C1 segment of cervical spinal cord (tissue), 14 donors: Measurements from ENCODE around the gene TACR1.
A peak's percentile ranks its signal among the peaks of the same experiment; 100 is the strongest.
"Not testable (repeated sequence)": the region's sequence is repeated elsewhere in the genome, so short reads cannot be mapped to it uniquely, and the experiment has no call there.

ENCODE experiments used
- DNase-seq, 14 donors: peaks; one replicate each; lab custom pipeline; 2025; lab: John Stamatoyannopoulos, UW

The TACR1 gene

DNA sequence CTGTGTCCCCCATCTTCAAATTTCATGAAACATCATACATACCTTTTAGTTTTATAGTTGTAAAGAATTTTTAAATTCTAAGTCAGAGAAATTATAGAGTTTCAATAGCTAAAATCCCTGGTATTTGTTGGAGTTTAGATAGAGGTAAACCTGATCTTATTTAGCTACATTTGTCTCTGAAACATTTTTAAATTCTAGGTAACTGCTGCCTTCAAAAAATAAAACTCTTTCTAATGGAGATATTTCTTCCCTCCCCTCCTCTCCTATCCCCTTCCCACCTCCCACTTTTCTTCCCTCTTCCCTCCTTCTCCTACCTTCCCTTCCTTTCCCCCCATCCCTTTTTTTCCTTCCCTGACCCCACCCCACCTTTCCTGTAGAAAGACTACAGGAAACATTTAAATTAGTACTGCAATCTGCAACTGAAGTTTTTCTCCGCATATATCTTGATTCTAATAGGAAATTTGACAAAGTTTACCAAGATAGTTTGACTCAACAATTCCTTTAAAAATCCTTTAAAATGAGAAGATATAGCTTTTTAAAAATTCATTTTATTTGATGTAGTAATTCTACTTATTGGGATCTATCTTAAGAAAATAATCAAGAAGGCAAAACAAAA is 4.1 kb downstream of the TACR1 start:
- DNase-seq, result no peak

DNA sequence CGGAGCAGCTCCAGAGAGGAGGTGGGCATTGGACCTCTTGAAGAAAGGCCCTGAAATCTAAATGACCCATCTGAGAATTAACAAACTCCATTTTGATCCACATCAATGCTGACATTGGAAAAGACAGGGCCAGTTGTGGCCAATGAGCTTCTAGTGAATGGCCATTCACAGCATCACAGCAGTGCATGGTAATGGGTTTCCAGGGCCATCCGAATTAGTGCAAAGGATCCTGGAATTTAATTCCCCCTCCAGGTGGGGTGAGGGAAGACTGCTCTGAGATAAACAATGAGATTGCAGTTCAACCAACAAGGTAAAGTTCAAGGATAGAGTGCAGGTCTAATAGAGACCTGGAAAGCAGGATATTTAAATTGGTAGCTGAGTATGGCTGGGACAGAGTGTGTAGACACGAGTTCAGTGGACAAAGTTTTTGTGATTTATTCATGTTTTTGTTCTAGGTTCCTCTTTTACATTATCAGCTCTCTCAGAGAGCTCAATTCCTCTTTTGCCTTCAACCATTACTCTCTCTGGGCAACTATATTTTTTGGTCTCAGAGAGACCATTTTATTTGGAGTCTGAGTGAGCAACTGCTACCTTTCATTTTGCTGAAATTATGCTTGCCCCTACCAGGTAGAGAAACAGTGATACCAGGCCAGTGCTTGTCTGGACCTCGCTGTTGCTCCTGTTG is 5.0 kb downstream of the TACR1 start:
- DNase-seq, result no peak

DNA sequence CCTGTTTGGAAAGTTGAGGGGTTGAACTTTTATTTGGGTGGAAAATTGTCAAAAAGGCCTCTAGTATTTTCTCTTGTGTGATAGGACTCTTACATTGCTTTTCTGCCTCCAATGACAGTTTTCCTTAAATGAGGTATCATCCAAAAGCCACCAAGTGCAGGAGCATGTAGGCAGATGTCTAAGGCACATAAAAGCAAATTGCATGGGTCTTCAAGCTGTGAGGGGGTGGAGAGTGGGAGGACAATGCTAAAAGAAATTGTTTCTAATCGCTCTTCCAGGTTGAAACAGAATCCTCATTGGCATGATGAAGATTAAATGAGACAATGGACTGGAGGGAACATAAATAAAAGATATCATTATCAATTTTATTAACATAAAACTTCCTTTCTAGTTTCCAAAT is 6.8 kb downstream of the TACR1 start:
- DNase-seq, result no peak

DNA sequence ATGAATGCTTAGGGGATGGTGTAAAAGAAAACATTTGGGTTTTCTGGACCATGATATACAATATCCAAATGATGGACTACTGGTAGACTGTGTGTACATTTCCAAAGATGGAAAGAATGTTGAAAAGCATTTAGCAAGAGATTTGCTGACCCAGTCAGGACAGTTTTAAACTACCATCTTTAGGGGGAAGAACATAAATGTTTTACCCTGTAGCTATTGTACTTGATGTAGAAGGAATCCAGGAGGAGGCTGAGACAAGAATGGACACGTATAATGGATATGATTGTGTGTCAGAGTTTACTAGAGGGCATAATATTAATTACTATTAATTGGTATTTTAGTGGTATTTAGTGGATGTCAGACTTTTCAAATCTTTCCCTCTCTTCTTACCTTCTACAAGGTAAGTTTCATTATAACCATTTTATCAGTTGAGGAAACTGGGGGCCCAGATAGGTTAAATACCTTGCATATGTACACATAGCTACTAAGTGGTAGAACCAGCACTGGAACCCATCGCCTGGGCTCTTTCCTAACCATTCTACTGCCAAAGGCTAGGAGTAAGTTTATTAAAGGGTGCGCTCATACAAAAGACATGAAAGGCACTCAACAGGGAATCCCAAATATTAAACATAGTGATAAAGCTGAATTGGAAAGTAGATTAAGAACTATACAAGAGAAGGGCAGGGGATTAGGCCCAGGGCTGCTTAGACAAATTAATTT is 8.9 kb downstream of the TACR1 start:
- DNase-seq, result no peak

DNA sequence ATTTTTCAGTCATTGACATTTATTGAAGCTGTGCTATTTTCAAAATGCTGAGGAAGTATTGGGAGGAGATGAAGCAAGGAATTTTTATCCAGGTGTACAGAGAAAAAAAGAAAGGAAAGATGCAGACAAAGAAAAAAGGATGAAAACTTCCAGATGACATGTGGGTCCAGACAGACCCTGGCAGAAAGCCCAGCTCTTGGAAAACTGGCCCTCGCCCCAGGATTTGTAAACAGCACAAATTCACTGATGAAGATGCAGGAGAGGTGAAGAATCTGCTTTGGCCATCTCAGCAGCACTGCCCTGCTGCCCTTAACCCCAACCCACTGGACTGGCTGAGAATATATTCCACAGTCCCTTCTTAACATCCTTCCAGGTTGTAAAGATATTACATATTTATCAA is 12.5 kb downstream of the TACR1 start:
- peak in 1 of 14 donors; percentile 2 for DNase-seq

DNA sequence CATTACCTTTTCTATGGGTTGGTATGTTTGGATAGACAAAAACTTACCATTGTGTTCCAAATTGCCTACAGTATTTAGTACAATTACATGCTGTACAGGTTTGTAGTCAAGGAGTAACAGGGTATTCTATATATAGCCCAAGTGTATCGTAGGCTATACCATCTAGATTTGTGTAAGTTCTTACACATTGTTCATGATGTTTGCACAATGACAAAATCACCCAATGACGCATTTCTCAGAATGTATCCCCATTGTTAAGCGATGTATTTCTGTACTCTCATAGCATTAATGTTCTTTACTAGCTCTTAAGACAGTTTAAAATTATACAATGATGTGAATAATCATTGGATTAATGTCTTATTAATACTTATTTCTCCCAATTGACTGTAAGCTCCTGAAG is 16.7 kb downstream of the TACR1 start:
- no peak for DNase-seq

DNA sequence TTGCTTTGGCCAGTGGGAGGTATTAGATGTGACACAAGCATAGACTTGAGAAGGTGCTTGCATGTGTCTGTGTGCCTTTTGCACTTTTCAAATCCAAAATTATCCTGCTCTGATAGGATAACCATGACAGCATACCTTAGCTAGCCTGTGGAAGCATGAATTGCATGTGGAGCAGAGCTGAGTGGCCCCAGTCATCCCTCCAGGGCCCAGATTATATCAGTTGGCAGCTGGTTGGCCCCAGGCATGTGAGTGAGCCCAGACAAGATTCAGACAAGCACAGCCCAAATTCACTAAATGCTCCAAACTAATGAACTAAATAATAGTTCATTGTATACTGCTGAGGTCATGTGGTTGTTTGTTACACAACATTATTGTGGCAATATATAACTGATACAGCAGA is 18.8 kb downstream of the TACR1 start:
- no peak for DNase-seq

DNA sequence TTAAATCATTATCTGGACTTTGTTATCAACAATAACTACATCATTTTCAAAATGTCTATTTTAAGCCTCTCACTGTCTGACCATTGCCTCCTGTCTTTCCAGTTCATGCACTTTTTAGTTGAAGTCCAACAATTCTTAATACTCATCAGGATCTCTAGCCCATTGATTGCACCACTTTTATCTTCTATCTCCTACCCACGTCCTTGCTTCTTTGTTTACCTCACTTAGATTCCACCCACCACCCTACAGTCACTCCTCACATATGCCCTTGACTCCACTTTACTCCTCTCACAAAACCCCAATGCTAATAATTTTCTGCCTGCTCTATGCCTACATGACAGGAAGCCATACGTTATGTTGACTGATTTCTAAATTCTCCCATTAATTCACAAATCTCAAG is 21.9 kb downstream of the TACR1 start:
- no peak for DNase-seq

DNA sequence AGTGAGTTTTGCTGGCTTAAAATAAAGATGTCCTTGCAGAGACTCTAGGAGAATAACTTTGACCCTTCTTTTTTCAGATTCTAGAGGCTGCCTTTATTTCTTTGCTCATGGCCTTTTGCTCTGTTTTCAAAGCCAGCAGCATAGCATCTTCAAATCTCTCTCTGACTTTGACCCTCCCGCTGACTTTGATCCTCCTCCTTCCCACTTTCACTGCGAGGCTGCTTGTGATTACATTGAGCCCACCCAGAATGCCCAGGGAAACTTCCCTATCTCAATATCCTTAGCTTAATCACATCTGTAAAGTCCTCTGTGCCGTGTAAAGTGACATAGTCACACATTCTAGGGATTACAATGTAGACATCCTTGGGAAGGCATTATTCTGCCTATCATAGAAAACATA is 23.9 kb downstream of the TACR1 start:
- no peak for DNase-seq

DNA sequence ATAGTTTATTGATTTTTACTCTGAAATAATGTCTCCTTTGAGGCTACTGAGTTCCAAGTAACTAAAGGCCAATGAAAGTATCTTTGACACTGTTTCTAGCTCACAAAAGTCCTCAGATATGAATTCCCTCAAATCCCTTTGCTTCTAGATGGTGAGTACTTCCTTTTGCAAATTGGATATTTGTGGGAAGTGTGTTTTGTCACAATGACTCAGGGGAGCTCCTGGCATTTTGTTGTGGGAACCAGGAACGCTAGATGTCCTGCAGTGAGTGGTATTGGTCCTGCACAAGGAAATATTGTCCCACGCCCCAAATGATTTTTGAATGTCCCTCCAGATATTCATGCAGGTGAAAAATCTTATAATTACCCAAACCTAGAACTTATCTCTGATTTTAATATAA is 24.3 kb downstream of the TACR1 start:
- DNase-seq, result no peak

DNA sequence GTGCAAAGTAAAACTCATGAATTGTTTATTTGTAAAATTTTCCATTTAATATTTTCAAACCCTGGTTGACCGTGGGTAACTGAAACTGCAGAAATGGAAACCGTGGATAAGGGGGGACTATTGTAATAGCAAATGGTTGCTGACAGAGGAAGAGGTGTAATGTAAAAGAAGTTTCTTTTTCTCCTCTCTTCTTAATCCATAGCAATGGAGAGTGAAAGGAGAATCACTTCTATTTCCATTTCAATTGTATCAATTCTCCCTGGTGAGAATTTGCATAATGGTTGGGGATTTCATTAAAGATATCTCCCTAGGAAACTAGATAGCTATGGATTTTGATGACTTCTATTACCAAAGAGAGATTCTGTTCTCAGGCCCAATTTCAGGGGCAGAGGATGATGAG is 24.8 kb downstream of the TACR1 start:
- no peak for DNase-seq

DNA sequence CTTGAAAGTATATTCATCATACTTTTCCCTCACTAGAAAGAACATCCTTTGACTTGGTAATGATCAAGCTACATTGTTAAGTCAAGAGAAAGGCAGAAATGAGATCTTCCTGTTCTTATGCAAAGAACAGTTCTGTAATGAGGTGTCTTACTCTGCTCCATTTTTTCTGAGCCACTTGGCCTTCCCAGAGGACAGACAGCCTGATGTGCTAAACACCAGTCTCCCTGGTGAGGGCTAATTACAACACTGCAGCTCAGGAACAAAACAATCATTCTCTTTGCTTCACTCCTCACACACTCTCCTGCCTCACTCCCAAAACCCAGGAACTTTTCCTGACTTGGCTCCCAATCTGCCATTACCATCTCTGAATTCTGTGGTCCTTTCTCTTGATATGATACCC is 25.6 kb downstream of the TACR1 start:
- no peak for DNase-seq

DNA sequence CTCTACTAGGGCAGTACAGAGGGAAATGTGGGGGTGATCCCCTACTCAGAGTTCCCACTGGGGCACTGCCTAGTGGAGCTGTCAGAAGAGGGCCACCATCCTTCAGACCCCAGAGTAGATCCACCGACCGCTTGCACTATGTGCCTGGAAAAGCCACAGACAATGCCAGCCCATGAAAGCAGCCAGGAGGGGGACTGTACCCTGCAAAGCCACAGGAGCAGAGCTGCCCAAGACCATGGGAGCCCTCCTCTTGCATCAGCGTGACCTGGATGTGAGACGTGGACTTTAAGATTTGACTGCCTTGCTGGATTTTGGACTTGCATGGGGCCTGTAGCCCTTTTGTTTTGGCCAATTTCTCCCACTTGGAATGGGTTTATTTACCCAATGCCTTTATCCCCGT is 27.9 kb downstream of the TACR1 start:
- not testable (repeated sequence) for DNase-seq

DNA sequence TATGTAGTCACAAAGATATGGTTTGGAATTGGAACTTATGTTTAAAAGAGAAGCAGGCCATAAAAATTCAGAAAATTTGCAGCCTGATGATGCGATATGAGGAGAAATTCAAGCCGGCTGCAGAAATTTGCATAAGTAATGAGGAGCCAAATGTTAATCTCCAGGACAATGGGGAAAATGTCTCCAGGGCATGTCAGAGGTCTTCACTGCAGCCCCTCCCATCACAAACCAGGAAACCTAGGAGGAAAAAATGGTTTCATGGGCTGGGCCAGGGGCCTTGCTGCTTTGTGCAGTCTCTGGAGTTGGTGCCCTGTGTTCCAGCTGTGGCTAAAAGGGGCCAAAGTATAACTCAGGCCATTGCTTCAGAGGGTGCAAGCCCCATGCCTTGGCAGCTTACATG is 28.4 kb downstream of the TACR1 start:
- DNase-seq, result no peak

DNA sequence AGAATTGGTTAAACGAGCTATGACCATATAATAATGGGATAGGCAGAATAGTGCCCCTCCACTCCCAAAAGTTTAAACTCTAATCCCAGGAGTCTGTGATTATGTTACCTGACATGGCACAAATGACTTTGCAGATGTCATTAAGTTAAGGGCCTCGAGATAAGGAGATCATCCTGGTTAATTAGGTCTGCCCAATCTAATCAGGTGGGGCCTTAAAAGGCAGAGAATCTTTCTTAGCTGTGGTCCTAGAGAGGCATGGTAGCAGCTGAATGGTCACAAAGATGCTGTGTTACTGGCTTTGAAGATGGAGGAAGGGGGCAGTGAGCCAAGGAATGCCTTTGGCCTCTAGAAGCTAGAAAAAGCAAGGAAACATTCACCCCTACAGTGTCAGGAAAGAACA is 31.1 kb downstream of the TACR1 start:
- no peak for DNase-seq

DNA sequence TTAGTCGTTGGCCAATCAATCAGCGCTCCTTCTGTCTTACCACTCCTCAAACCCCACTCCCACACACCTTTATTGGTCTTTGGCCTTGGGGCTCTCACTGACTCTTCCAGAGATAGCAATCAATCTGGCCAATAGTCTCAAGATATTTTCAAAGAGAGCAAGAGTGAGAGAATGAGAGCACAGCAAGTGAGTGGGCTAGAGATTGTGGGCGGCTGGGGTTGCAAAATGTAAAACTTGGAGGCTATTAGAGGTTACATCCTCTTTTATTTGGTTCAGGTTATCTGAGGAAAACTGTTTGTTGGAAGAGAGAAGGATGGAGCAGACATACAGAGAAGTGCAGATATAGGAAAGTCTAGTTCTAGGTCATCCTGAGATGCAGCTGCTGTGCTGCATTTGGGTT is 32.8 kb downstream of the TACR1 start:
- DNase-seq, result no peak

DNA sequence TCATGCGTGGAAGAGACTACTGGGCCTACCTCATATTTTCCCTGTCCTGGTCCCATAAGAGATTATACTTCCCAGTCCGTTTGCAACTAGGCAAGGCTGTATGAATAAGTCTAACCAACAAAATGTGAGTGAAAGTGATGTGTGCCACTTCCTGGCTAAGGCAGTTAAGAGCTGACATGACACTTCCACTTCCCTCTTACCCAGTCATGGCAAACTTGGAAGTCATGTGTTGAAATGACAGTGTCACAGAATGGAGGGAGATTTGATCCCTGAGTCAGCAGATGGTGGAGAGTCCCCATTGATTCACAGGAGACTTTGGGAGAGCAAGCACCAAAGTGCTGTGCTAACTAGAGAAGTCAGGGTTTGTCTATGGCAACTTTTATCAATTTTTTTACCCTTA is 36.4 kb downstream of the TACR1 start:
- no peak for DNase-seq

DNA sequence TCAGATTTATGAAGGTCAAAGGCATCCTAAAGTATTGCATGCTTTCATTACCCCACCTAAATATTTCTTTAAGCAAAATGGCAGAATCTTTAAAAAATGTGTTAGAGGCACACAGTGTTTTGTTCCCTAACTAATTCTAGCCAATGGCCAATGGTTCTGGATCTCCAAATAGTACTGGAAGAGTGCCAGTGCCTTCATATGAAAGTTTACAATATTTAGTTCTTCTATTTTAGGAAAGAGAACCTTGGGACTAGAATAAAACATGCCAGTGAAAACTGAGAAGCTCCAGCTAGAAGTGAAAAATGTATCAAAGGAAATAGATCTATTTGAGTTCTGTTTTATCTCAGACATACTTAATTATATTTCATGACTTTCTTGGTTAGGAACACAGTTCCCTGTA is 37.1 kb downstream of the TACR1 start:
- no peak for DNase-seq

DNA sequence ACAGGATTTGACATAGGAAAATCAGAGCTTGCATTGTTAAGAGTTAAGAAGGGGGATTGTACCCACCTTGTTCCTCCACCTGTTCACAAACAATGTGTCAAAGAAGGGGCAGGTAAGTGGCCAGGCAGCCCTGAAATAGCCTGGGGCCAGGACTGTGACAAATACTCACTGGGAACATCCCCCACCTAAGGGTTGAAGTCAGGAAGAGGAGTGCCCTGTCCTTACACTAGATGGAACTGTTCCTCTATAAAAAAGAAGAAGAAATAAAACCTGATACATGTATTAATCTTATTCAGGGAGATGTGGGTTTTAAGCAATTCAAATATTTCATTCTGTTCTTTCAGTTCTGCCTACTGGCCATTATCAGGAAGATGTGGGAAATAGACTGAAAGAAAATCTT is 41.9 kb downstream of the TACR1 start:
- DNase-seq, result no peak

DNA sequence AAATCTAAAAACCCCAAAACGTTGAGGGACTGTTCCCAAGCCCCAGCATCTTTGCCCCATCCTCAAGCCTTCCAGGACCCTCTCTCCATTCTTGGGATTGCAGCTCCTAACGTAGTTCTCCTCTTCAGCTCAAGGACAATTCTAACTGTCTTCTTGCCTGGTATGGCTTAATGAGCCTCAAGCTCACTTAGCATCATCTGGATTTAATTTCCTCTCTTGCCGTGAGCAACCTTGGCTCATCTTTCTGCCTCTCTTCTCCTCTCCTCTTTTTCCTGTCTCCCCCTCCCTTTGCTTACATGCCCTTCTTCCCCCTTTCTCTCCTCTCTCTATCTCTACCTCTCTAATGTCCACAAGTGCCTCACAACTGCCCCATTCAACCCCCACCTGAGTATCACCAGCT is 44.2 kb downstream of the TACR1 start:
- DNase-seq, result no peak

DNA sequence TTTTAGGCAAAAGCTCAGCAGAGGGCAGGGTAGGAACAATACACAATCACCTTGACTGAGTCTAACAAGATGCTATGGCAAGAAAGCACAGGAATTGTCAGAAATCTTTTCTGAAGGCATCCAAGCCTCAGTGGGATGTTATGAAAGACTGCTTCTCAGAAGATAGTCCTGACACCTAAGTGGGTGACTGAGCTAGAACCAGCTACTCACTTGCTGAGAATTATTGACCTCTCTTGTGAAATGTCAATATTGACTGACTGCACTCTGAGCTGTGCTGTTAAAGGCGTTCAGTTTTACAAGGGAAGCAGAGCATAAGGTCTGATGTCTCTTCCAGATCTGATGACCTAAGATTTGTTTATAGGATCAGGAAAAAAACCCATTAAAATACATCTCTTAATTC is 46.1 kb downstream of the TACR1 start:
- no peak for DNase-seq

DNA sequence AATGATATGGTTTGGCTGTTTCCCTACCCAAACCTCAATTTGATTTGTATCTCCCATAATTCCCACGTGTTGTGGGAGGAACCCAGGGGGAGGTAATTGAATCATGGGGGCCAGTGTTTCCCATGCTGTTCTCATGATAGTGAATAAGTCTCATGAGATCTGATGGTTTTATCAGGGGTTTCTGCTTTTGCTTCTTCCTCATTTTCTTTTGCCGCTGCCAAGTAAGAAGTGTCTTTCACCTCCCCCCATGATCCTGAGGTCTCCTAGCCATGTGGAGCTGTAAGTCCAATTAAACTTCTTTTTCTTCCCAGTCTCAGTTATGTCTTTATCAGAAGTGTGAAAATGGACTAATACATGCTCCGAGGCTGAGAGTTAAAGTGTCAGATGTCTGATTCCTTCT is 47.1 kb downstream of the TACR1 start:
- not testable (repeated sequence) for DNase-seq

DNA sequence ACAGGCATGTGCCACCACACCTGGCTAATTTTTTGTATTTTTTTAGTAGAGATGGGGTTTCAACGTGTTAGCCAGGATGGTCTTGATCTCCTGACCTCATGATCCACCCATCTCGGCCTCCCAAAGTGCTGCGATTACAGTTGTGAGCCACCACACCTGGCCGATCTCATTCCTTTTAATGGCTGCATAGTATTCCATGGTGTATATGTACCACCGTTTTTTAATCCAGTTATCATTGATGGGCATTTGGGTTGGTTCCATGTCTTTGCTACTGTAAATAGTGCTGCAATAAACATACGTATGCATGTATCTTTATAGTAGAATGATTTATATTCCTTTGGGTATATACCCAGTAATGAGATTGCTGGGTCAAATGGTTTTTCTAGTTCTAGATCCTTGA is 51.4 kb downstream of the TACR1 start:
- not testable (repeated sequence) for DNase-seq
